Breast epithelium (tissue), 4 donors: ENCODE measurements around the gene UTP14A. TPM values are rescaled to one million over a fixed set of nuclear protein-coding genes. Genes with fewer than 3 reads are reported as not detected.

Source experiments
- DNase-seq, 2 donors: peaks; one replicate each; pipeline ENCODE4 v3.0.0-alpha.2; 2019; ENCODE audit warnings: low spot score in 2 of 2
- H3K27ac ChIP-seq, 2 donors: fragments of 200-600 bp; sonication (generic) in 1 of 2; one replicate each; pipeline ENCODE4 v1.5.1; 2016 to 2019; ENCODE audit warnings: mild to moderate bottlenecking in 1 of 2
- H3K27me3 ChIP-seq, 2 donors: fragments of 200-600 bp; sonication (generic) in 1 of 2; one replicate each; pipeline versions ENCODE4 v1.5.1 to v1.6.0; 2017 to 2019; ENCODE audit warnings: control low read depth in 1 of 2, mild to moderate bottlenecking in 1 of 2
- H3K36me3 ChIP-seq: fragments of 200-600 bp; one replicate; pipeline ENCODE4 v1.5.1; 2019
- H3K4me1 ChIP-seq, 2 donors: fragments of 200-600 bp; sonication (generic); one replicate each; pipeline ENCODE4 v1.5.1; 2016 to 2019; ENCODE audit warnings: control low read depth in 1 of 2
- H3K4me3 ChIP-seq, 3 donors: fragments of 200-600 bp; sonication (generic); 1 replicate in 2 of 3; 2 replicates in 1 of 3; pipeline ENCODE4 v1.5.1; 2016 to 2019; ENCODE audit warnings: mild to moderate bottlenecking in 3 of 3, moderate library complexity in 2 of 3
- H3K9me3 ChIP-seq, 2 donors: fragments of 200-600 bp; sonication (generic) in 1 of 2; one replicate each; pipeline ENCODE4 v1.5.1; 2016 to 2019; ENCODE audit warnings: control low read depth in 1 of 2
- CTCF ChIP-seq, 3 donors: fragments of 450-650 bp; IDR thresholded peaks; one replicate each; pipeline ENCODE4 v1.5.1; 2016 to 2017; ENCODE audit warnings: antibody characterized with exemption in 3 of 3, mild to moderate bottlenecking in 3 of 3, moderate library complexity in 3 of 3
- POLR2A ChIP-seq: fragments of 450-650 bp; IDR thresholded peaks from one replicate; pipeline ENCODE4 v1.6.1; 2016; ENCODE audit warnings: antibody characterized with exemption, mild to moderate bottlenecking, moderate library complexity
- POLR2AphosphoS5 ChIP-seq, 3 donors: sonication (generic); formaldehyde crosslinking; IDR thresholded peaks; one replicate each; pipeline ENCODE4 v1.6.1; 2017; ENCODE audit warnings: antibody characterized with exemption in 3 of 3
- intact Hi-C: fragments of 100-400 bp; cut with DNase I; formaldehyde crosslinking; loops from one replicate; pipeline ENCODE4 v1.15.1; 2023; ENCODE audit warnings: low total_unique reads
- total RNA-seq, 3 donors: library from RNA; depleted of rRNA; stranded (reverse); fragments of >200 nt; gene quantifications; one replicate each; pipeline ENCODE4 v1.1.0, GENCODE V29; 2016

Gene UTP14A
- total RNA-seq, 3 donors from 2014 or later = 17.3 to 22.6 (median 20.8) TPM

DNA sequence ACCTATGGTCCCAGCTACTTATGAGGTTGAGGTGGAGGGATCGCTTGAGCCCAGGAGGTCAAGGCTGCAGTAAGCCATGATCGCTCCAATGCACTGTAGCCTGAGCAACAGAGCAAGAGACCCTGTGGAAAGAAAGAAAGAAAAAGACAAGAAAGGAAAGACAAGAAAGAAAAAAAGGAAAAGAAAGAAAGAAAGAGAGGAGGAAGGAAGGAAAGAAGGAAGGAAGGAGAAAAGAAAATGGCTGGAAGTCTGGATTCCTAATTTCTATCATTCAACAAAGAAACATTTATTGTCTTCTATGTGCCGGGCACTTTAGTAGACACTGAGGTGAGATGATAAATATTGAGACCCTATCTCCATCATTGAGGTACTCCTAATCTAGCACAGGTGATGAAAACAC is 49.7 kb downstream of the UTP14A start:
- TF ChIP-seq POLR2AphosphoS5 (IDR thresholded peaks at IDR 0.05) (no peak), POLR2A (no peak), CTCF (IDR thresholded peaks at IDR 0.05) (no peak)
- Histone ChIP-seq H3K27ac (no peak overlapping the region), H3K4me3 (no peak overlapping the region), H3K36me3 (no peaks in the 10 kb centered on the region), H3K9me3 (no peaks in the 10 kb centered on the region), H3K27me3 (peaks cover 0 to 14% of the 10 kb centered on the region in 2 donors), H3K4me1 (no peaks in the 10 kb centered on the region)
- intact Hi-C loops = no loop called here
- DNase-seq = no peak

GRCh38 chrX:129956145-129956544 is 50.2 kb downstream of the UTP14A start:
- no peak for TF ChIP-seq CTCF (IDR thresholded peaks at IDR 0.05)
- TF ChIP-seq POLR2A = no peak
- no peak for TF ChIP-seq POLR2AphosphoS5 (IDR thresholded peaks at IDR 0.05)
- Histone ChIP-seq H3K27me3 (peaks cover 0 to 15% of the 10 kb centered on the region in 2 donors), H3K27ac (no peak overlapping the region), H3K4me3 (no peak overlapping the region), H3K4me1 (no peaks in the 10 kb centered on the region), H3K36me3 (no peaks in the 10 kb centered on the region), H3K9me3 (no peaks in the 10 kb centered on the region)
- DNase-seq = no peak
- intact Hi-C loops = no loop called here

DNA sequence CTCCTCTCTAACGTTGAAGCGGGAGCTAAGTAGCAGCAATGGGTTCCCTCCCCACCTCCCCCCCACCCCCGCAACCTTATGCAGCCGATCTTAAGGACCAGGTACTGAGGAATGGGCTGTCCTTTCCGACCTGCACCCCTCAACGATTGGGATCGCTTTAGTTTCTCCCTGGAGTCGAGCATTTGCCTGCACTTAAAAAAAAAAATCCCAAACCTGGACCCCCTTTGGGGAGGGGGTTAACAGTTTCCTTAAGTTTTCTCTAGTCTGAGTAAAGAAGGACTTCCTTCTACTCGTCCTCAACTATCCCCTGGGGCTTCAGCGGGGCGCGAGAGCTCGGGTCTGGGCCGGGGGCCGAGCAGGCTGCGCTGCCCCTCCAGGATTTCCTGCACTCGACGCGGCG is 50.8 kb downstream of the UTP14A start:
- H3K4me1 ChIP-seq = no peaks in the 10 kb centered on the region
- H3K4me3 ChIP-seq = peak overlapping the region; percentile 31 to 69 (median 52)
- H3K9me3 ChIP-seq = no peaks in the 10 kb centered on the region
- H3K27ac ChIP-seq = peak overlapping the region in 1 of 2 donors; percentile 73
- TF ChIP-seq POLR2AphosphoS5 (IDR thresholded peaks at IDR 0.05) = no peak
- TF ChIP-seq CTCF (IDR thresholded peaks at IDR 0.05) = no peak
- TF ChIP-seq POLR2A = no peak
- peaks cover 0 to 18% of the 10 kb centered on the region in 2 donors for H3K27me3 ChIP-seq
- H3K36me3 ChIP-seq = no peaks in the 10 kb centered on the region
- DNase-seq = no peak
- intact Hi-C loops = no loop called here

DNA sequence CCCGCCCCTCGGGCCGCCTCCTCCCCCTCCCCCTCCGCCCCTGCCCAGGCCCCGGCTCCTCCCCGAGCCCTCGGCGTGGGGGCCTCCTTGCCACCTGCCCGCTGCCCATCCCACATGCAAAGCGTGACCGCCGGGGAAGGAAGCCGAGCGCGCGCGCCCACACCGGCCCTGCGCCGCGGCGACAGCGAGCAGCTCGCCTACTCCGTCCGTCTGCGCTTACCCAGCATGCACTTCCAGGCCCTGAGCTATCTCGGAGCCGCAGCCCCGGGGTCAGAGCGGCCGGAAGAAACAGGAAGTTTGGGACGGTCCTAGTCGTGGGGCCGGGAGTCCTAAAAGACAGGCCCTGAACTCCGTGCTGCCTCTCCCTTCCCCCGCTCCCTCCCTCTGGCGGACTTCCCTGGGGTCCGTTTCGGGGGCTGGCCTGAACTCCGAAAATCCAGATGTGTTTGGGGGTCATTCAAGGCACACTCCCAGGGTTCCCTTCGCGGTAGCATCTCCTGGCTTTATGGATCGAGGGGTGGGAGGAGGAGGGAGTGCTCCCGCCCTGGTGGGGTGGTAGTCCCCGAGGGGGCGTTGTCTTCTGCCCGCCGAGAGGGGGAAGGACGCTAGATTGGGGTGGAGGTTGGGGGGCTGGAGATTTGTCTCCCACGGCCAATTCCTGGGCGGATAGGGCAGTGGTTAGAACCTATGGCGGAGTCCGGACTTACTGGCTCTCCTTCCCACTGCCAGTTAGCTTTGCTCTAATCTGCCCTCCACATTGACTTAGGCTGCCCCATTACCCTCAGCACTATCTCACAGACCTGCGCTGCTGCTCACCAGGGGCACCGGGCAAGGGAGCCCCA is 51.5 kb downstream of the UTP14A start:
- Histone ChIP-seq H3K4me3 (peak overlapping the region; percentile 31 to 69 (median 52)), H3K9me3 (no peaks in the 10 kb centered on the region), H3K4me1 (no peaks in the 10 kb centered on the region), H3K27me3 (peaks cover 0 to 18% of the 10 kb centered on the region in 2 donors), H3K27ac (peak overlapping the region in 1 of 2 donors; percentile 73), H3K36me3 (no peaks in the 10 kb centered on the region)
- intact Hi-C loops = no loop called here
- no peak for TF ChIP-seq POLR2A
- TF ChIP-seq CTCF (IDR thresholded peaks at IDR 0.05) = no peak
- TF ChIP-seq POLR2AphosphoS5 (IDR thresholded peaks at IDR 0.05) = peak in 1 of 3 donors; percentile 18
- no peak for DNase-seq

GRCh38 chrX:129958083-129958465 is 52.1 kb downstream of the UTP14A start:
- H3K9me3 ChIP-seq = no peaks in the 10 kb centered on the region
- peaks cover 0 to 14% of the 10 kb centered on the region in 2 donors for H3K27me3 ChIP-seq
- H3K27ac ChIP-seq = peak overlapping the region in 1 of 2 donors; percentile 73
- TF ChIP-seq POLR2AphosphoS5 (IDR thresholded peaks at IDR 0.05) (no peak), POLR2A (no peak)
- no peak for DNase-seq
- no peaks in the 10 kb centered on the region for H3K4me1 ChIP-seq
- intact Hi-C loops = no loop called here
- no peak overlapping the region for H3K4me3 ChIP-seq
- H3K36me3 ChIP-seq = no peaks in the 10 kb centered on the region
